GM12874 (cell line): ENCODE data around the gene ZC2HC1C.

Experiments
- CTCF ChIP-seq: IDR thresholded peaks from 2 replicates; pipeline ENCODE4 v1.5.1; 2011; ENCODE audit warnings: low read depth, mild to moderate bottlenecking, control low read depth, low read length, moderate library complexity; ENCODE audit not compliant: insufficient read depth

Gene ZC2HC1C

DNA sequence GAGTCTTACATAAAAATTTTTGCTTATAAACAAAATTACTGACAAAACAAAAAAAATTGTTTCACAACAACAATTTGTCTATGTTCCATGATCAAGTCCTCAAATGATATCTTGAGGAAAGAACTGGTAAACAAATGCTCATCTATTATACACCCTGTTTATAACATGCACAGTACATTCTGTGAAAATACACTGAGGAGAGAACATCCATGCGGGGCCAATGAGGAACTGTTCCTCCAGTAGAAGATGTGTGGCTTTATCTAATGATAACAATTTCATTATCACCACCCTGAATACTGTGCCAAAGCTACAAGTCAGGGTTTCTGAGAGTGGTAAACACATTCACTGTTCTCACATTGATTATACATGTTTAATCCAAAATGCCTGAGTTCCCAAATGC is 28.9 kb upstream of the ZC2HC1C start:
- no peak for TF ChIP-seq CTCF

DNA sequence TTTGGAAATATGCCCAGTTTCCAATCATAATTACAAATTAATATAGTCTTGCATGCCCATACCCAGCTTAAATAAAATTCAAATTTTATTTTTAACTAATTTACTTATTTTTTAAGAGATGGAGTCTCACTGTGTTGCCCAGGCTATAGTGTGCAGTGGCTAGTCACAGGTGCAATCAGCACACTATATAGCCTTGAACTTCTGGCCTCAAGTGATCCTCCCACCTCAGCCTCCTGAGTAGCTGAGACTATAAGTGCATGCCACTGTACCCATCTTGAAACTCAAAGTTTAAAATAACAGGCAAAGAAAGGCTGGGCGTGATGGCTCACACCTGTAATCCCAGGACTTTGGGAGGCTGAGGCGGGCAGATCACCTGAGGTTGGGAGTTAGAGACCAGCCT is 28.5 kb upstream of the ZC2HC1C start:
- no peak for TF ChIP-seq CTCF

- TF ChIP-seq CTCF, result no peak
These were observed 27.8 kb upstream of the ZC2HC1C start for GRCh38 chr14:75041613-75042012.

GRCh38 chr14:75042035-75042434 is 27.4 kb upstream of the ZC2HC1C start:
- no peak for TF ChIP-seq CTCF

GRCh38 chr14:75044322-75044721 is 25.1 kb upstream of the ZC2HC1C start:
- no peak for TF ChIP-seq CTCF

- no peak for TF ChIP-seq CTCF
These were observed 24.7 kb upstream of the ZC2HC1C start for GRCh38 chr14:75044752-75045151.

- TF ChIP-seq CTCF, result no peak
These were observed 23.2 kb upstream of the ZC2HC1C start for GRCh38 chr14:75046275-75046674.

GRCh38 chr14:75046899-75047298 is 22.5 kb upstream of the ZC2HC1C start:
- no peak for TF ChIP-seq CTCF
